ELR (cell line): ENCODE measurements around the gene SDR42E2.
"Not testable (repeated sequence)": the region's sequence is repeated elsewhere in the genome, so short reads cannot be mapped to it uniquely, and the experiment has no call there.

Experiments
- DNase-seq: peaks from one replicate; pipeline ENCODE4 v3.0.0-alpha.2; 2015; ENCODE audit warnings: low read depth

SDR42E2 gene

GRCh38 chr16:22213801-22214200 is 51.5 kb downstream of the SDR42E2 start:
- DNase-seq: no peak

GRCh38 chr16:22214402-22214801 is 52.1 kb downstream of the SDR42E2 start:
- DNase-seq: no peak

- DNase-seq: no peak
Observed at GRCh38 chr16:22214889-22215288, 52.6 kb downstream of the SDR42E2 start.

- peak; percentile 19 for DNase-seq
Observed at GRCh38 chr16:22216191-22216831, 54.0 kb downstream of the SDR42E2 start.

GRCh38 chr16:22216832-22217225 is 54.5 kb downstream of the SDR42E2 start:
- DNase-seq: not testable (repeated sequence)

GRCh38 chr16:22217890-22218730 is 55.8 kb downstream of the SDR42E2 start:
- peak; percentile 15 for DNase-seq

GRCh38 chr16:22219389-22220068 is 57.2 kb downstream of the SDR42E2 start:
- DNase-seq: no peak

GRCh38 chr16:22220069-22220440 is 57.7 kb downstream of the SDR42E2 start:
- DNase-seq: no peak

GRCh38 chr16:22220714-22221113 is 58.4 kb downstream of the SDR42E2 start:
- DNase-seq: no peak

- no peak for DNase-seq
Observed at GRCh38 chr16:22222006-22222405, 59.7 kb downstream of the SDR42E2 start.

GRCh38 chr16:22222998-22223397 is 60.7 kb downstream of the SDR42E2 start:
- no peak for DNase-seq

- no peak for DNase-seq
Observed at GRCh38 chr16:22225060-22225459, 62.8 kb downstream of the SDR42E2 start.

GRCh38 chr16:22229889-22230288 is 67.6 kb downstream of the SDR42E2 start:
- DNase-seq: no peak

GRCh38 chr16:22232277-22233036 is 70.2 kb downstream of the SDR42E2 start:
- peak; percentile 62 for DNase-seq

GRCh38 chr16:22233037-22233372 is 70.7 kb downstream of the SDR42E2 start:
- no peak for DNase-seq

- no peak for DNase-seq
Observed at GRCh38 chr16:22235839-22236745, 73.8 kb downstream of the SDR42E2 start.

- no peak for DNase-seq
Observed at GRCh38 chr16:22239131-22239805, 77.0 kb downstream of the SDR42E2 start.

- no peak for DNase-seq
Observed at GRCh38 chr16:22240023-22240710, 77.9 kb downstream of the SDR42E2 start.
